Skeletal muscle tissue (tissue), 4 donors: Measurements from ENCODE around the gene CDH4. TPM values are rescaled to one million over a fixed set of nuclear protein-coding genes. Genes with fewer than 3 reads are reported as not detected.

Source experiments
- H3K27ac ChIP-seq: one replicate; pipeline ENCODE4 v1.7.0; 2013; ENCODE audit warnings: mild to moderate bottlenecking, low read depth, low read length, inconsistent platforms
- H3K27me3 ChIP-seq, 3 donors: one replicate each; pipeline ENCODE4 v1.7.0; 2013; ENCODE audit warnings: low read length in 3 of 3; ENCODE audit not compliant: control insufficient read depth in 3 of 3, insufficient read depth in 3 of 3
- H3K36me3 ChIP-seq, 3 donors: one replicate each; pipeline ENCODE4 v1.7.0; 2013; ENCODE audit warnings: low read length in 3 of 3; ENCODE audit not compliant: control insufficient read depth in 3 of 3, insufficient read depth in 3 of 3
- H3K4me1 ChIP-seq, 3 donors: one replicate each; pipeline ENCODE4 v1.7.0; 2013; ENCODE audit warnings: low read length in 3 of 3, mild to moderate bottlenecking in 3 of 3; ENCODE audit not compliant: control insufficient read depth in 3 of 3, insufficient read depth in 3 of 3
- H3K4me3 ChIP-seq, 3 donors: one replicate each; pipeline ENCODE4 v1.7.0; 2013; ENCODE audit warnings: low read length in 3 of 3
- H3K9ac ChIP-seq, 3 donors: one replicate each; pipeline ENCODE4 v1.7.0; 2013; ENCODE audit warnings: low read length in 3 of 3, mild to moderate bottlenecking in 3 of 3, moderate library complexity in 2 of 3, low read depth in 1 of 3
- H3K9me3 ChIP-seq, 3 donors: one replicate each; pipeline ENCODE4 v1.7.0; 2013; ENCODE audit warnings: low read length in 3 of 3; ENCODE audit not compliant: control insufficient read depth in 3 of 3
- total RNA-seq: library from RNA; depleted of rRNA; stranded (reverse); fragments of >200 nt; gene quantifications from one replicate; pipeline ENCODE4 v1.2.3, GENCODE V29; 2014
- donor health status: Osteomylitis.

CDH4 gene
- total RNA-seq: 0.52 TPM

- no peak within 1 kb of the TSS for H3K9ac ChIP-seq
- H3K4me3 ChIP-seq: peak within 1 kb of the TSS in 1 of 3 donors; percentile 36
- no peaks in the 10 kb centered on the region for H3K9me3 ChIP-seq
- no peak within 1 kb of the TSS for H3K27ac ChIP-seq
- peaks cover 0 to 5% (median 2%) of the 10 kb centered on the region in 3 donors for H3K4me1 ChIP-seq
- no peaks in the 10 kb centered on the region for H3K36me3 ChIP-seq
- H3K27me3 ChIP-seq: peaks cover 54 to 66% (median 56%) of the 10 kb centered on the region in 3 donors
Observed at GRCh38 chr20:61251529-61252393, at the start of gene CDH4. Gene CDH4, plus strand, starts transcription at chr20:61252261.

- no peaks in the 10 kb centered on the region for H3K36me3 ChIP-seq
- H3K27ac ChIP-seq: no peak overlapping the region
- H3K27me3 ChIP-seq: peaks cover 5 to 11% (median 6%) of the 10 kb centered on the region in 3 donors
Observed at GRCh38 chr20:61203320-61203719, 48.7 kb upstream of the CDH4 start.

GRCh38 chr20:61204206-61204605, 47.9 kb upstream of the CDH4 start:
- Histone ChIP-seq H3K27me3 (peaks cover under 1 to 8% (median 5%) of the 10 kb centered on the region in 3 donors), H3K4me1 (no peaks in the 10 kb centered on the region), H3K9me3 (peaks cover 0 to 2% (median 0%) of the 10 kb centered on the region in 3 donors), H3K36me3 (no peaks in the 10 kb centered on the region), H3K4me3 (no peak overlapping the region), H3K9ac (no peak overlapping the region), H3K27ac (no peak overlapping the region)

More at GRCh38 chr20:61203320-61203719, 48.7 kb upstream of the CDH4 start:
- peaks cover 0 to 2% (median 0%) of the 10 kb centered on the region in 3 donors for H3K9me3 ChIP-seq
- H3K4me3 ChIP-seq: no peak overlapping the region
- no peaks in the 10 kb centered on the region for H3K4me1 ChIP-seq
- no peak overlapping the region for H3K9ac ChIP-seq

- peaks cover 0 to 8% (median 5%) of the 10 kb centered on the region in 3 donors for H3K27me3 ChIP-seq
- H3K4me1 ChIP-seq: no peaks in the 10 kb centered on the region
- H3K27ac ChIP-seq: no peak overlapping the region
- H3K9ac ChIP-seq: no peak overlapping the region
- H3K9me3 ChIP-seq: peaks cover 0 to 2% (median 0%) of the 10 kb centered on the region in 3 donors
- H3K36me3 ChIP-seq: no peaks in the 10 kb centered on the region
- no peak overlapping the region for H3K4me3 ChIP-seq
Observed at GRCh38 chr20:61205769-61206168, 46.3 kb upstream of the CDH4 start.

- Histone ChIP-seq H3K4me1 (no peaks in the 10 kb centered on the region), H3K36me3 (no peaks in the 10 kb centered on the region), H3K27me3 (no peaks in the 10 kb centered on the region), H3K9me3 (no peaks in the 10 kb centered on the region), H3K4me3 (no peak overlapping the region), H3K9ac (no peak overlapping the region), H3K27ac (no peak overlapping the region)
Observed at GRCh38 chr20:61210862-61211261, 41.2 kb upstream of the CDH4 start.

- H3K9ac ChIP-seq: no peak overlapping the region
- no peaks in the 10 kb centered on the region for H3K36me3 ChIP-seq
- H3K4me3 ChIP-seq: no peak overlapping the region
- H3K27ac ChIP-seq: no peak overlapping the region
- no peaks in the 10 kb centered on the region for H3K9me3 ChIP-seq
- peaks cover 4 to 7% (median 4%) of the 10 kb centered on the region in 3 donors for H3K27me3 ChIP-seq
- H3K4me1 ChIP-seq: no peaks in the 10 kb centered on the region
Observed at GRCh38 chr20:61217848-61218247, 34.2 kb upstream of the CDH4 start.

GRCh38 chr20:61219021-61219431, 33.0 kb upstream of the CDH4 start:
- Histone ChIP-seq H3K4me3 (no peak overlapping the region), H3K27me3 (peaks cover 7 to 10% (median 7%) of the 10 kb centered on the region in 3 donors), H3K9me3 (no peaks in the 10 kb centered on the region), H3K36me3 (no peaks in the 10 kb centered on the region), H3K9ac (no peak overlapping the region), H3K4me1 (no peaks in the 10 kb centered on the region), H3K27ac (no peak overlapping the region)

- Histone ChIP-seq H3K9ac (no peak overlapping the region), H3K4me3 (no peak overlapping the region), H3K27me3 (peaks cover 7 to 10% (median 7%) of the 10 kb centered on the region in 3 donors), H3K36me3 (no peaks in the 10 kb centered on the region), H3K4me1 (no peaks in the 10 kb centered on the region), H3K27ac (no peak overlapping the region), H3K9me3 (no peaks in the 10 kb centered on the region)
Observed at GRCh38 chr20:61220131-61220530, 31.9 kb upstream of the CDH4 start.

GRCh38 chr20:61220626-61221325, 31.3 kb upstream of the CDH4 start:
- Histone ChIP-seq H3K9me3 (no peaks in the 10 kb centered on the region), H3K36me3 (no peaks in the 10 kb centered on the region), H3K27me3 (peaks cover 7 to 10% (median 7%) of the 10 kb centered on the region in 3 donors), H3K4me1 (no peaks in the 10 kb centered on the region), H3K27ac (no peak overlapping the region), H3K9ac (no peak overlapping the region), H3K4me3 (no peak overlapping the region)

- Histone ChIP-seq H3K4me1 (no peaks in the 10 kb centered on the region), H3K27me3 (peaks cover 6 to 7% (median 7%) of the 10 kb centered on the region in 3 donors), H3K4me3 (no peak overlapping the region), H3K9me3 (no peaks in the 10 kb centered on the region), H3K27ac (no peak overlapping the region), H3K36me3 (no peaks in the 10 kb centered on the region), H3K9ac (no peak overlapping the region)
Observed at GRCh38 chr20:61222699-61223098, 29.4 kb upstream of the CDH4 start.
